ENCODE measurements around the gene HDAC4. TPM values are rescaled to one million over a fixed set of nuclear protein-coding genes. Genes with fewer than 3 reads are reported as not detected.

The HDAC4 gene
- total RNA-seq, 1 donor from 2014 or later = 65.7 TPM

GRCh38 chr2:239312741-239313667 is 87.8 kb downstream of the HDAC4 start:
- Histone ChIP-seq H3K9me3 (no peaks in the 10 kb centered on the region), H3K27ac (peak overlapping the region in 1 of 2 donors; percentile 24), H3K36me3 (no peaks in the 10 kb centered on the region), H3K27me3 (no peaks in the 10 kb centered on the region), H3K4me1 (peaks cover 0 to 43% of the 10 kb centered on the region in 2 donors), H3K4me3 (peak overlapping the region in 1 of 2 donors; percentile 14)
- intact Hi-C loops (cut with DNase I) = no loop called here
- DNase-seq (ENCODE audit: low spot score in 2 of 2) = peak in 1 of 2 donors; percentile 61
- TF ChIP-seq, protein P1, sequence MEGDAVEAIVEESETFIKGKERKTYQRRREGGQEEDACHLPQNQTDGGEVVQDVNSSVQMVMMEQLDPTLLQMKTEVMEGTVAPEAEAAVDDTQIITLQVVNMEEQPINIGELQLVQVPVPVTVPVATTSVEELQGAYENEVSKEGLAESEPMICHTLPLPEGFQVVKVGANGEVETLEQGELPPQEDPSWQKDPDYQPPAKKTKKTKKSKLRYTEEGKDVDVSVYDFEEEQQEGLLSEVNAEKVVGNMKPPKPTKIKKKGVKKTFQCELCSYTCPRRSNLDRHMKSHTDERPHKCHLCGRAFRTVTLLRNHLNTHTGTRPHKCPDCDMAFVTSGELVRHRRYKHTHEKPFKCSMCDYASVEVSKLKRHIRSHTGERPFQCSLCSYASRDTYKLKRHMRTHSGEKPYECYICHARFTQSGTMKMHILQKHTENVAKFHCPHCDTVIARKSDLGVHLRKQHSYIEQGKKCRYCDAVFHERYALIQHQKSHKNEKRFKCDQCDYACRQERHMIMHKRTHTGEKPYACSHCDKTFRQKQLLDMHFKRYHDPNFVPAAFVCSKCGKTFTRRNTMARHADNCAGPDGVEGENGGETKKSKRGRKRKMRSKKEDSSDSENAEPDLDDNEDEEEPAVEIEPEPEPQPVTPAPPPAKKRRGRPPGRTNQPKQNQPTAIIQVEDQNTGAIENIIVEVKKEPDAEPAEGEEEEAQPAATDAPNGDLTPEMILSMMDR (IDR thresholded peaks at IDR 0.05) = no peak

GRCh38 chr2:239312081-239312511 is 88.7 kb downstream of the HDAC4 start:
- intact Hi-C loops (cut with DNase I) = no loop called here
- H3K4me1 ChIP-seq = peaks cover 0 to 38% of the 10 kb centered on the region in 2 donors
- H3K36me3 ChIP-seq = no peaks in the 10 kb centered on the region
- H3K4me3 ChIP-seq = no peak overlapping the region
- no peak overlapping the region for H3K27ac ChIP-seq
- TF ChIP-seq, protein P1 (IDR thresholded peaks at IDR 0.05) = no peak
- no peaks in the 10 kb centered on the region for H3K9me3 ChIP-seq
- no peaks in the 10 kb centered on the region for H3K27me3 ChIP-seq
- DNase-seq (ENCODE audit: low spot score in 2 of 2) = peak in 1 of 2 donors; percentile 41

DNA sequence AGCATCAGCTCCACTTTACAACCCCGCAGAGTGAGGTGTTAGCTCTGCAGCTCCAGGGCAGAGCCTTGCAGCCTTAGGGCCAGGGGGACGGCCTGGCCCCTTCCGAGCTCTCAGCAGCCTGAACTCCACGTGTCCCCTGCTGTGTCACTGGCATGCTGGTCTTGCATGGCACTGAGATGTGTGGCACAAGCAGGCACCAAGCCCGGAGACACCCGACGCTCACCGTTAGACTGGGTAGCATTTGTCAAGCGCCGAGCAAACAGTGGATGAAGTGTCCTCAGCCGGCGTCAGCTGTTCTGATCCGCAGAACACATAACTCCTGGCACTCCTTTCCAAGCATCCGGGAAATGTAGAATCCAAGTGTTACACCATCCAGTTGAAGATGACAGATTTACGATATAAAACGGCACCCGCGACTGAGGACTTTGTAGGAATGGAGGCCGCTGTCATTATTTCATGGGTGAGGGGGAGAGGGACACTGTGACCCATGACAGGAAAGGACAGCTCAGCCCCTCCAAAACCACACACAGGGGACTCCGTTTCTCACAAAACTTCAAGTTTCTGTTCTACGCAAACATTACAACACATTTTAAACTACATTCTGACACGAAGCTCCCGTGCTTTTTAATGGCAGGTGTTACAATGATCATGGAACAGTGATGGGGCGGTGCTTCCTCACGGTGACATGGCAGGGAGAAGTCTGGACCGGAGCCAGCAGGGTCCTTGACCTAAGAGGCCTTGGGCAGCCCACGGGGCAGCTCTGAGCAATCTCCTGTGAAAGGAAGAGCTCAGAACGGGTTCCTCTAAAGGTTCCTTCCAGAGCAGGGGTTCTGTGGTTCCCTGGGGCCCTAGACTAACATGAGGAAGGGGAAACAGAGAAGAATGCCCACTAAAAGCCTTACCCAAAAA is 89.4 kb downstream of the HDAC4 start:
- Histone ChIP-seq H3K27ac (peak overlapping the region in 1 of 2 donors; percentile 22), H3K4me1 (peaks cover 0 to 32% of the 10 kb centered on the region in 2 donors), H3K27me3 (no peaks in the 10 kb centered on the region), H3K36me3 (no peaks in the 10 kb centered on the region), H3K9me3 (no peaks in the 10 kb centered on the region), H3K4me3 (no peak overlapping the region)
- TF ChIP-seq, protein P1 (IDR thresholded peaks at IDR 0.05) = no peak
- intact Hi-C loops (cut with DNase I) = no loop called here
- peak in 1 of 2 donors; percentile 68 for DNase-seq (ENCODE audit: low spot score in 2 of 2)

DNA sequence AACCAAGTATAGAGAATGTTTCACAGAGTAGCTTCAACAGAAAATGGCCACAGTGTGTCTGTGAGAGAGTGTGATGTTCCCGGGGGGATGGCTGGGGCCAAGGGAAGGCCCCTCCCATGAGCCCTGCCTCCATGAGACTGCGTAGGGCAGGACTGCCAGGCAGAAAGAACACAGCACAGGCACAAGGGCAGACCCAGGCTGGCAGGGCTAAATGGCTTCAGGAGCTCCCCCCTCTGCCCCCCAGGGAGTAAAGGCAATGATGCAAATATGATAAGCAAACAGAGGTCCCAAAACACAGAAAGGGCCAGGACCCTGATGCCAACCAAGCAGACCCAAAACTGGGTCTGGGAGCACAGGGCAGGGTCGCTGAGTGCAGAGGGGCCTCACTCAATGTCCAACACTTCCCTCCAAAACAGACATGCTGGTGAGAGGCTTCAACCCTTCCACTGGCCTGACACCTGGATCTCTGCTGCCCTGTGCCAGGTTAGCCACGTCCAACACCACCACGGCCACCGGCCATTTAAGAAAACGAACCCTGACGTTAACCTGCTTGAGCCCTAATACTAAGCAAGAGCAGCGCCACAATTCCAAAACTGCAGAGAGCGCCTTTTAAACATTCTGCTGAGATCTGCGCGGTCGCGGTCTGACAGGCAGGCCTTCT is 90.3 kb downstream of the HDAC4 start:
- peak overlapping the region in 1 of 2 donors; percentile 40 for H3K4me3 ChIP-seq
- H3K9me3 ChIP-seq = no peaks in the 10 kb centered on the region
- intact Hi-C loops (cut with DNase I) = no loop called here
- H3K27ac ChIP-seq = peak overlapping the region; percentile 51 to 59
- H3K4me1 ChIP-seq = peaks cover 0 to 32% of the 10 kb centered on the region in 2 donors
- H3K27me3 ChIP-seq = no peaks in the 10 kb centered on the region
- no peaks in the 10 kb centered on the region for H3K36me3 ChIP-seq
- DNase-seq (ENCODE audit: low spot score in 2 of 2) = peak in 1 of 2 donors; percentile 57
- TF ChIP-seq, protein P1 (IDR thresholded peaks at IDR 0.05) = no peak
